ENCODE results near the gene RGS2. TPM values are rescaled to one million over a fixed set of nuclear protein-coding genes. Genes with fewer than 3 reads are reported as not detected.

The RGS2 gene
- total RNA-seq, 1 experiment from 2014 or later, result 4.5 TPM

GRCh38 chr1:192835116-192835515, 26.3 kb downstream of the RGS2 start:
- ChIA-PET POLR2A (no interaction called here), CTCF (no interaction called here)
- BruUV-seq (replicated peaks), result no TSS peak
- intact Hi-C loops (cut with micrococcal nuclease; ENCODE audit: unreplicated experiment), result no loop called here
- in situ Hi-C loops (cut with HindIII; ENCODE audit: low pct_unique_long_range_greater_than_20kb, low sequenced_read_pairs), result no loop called here
- DNase-seq (ENCODE audit: low read depth, low spot score) (no peak), ATAC-seq (no peak)
- Histone ChIP-seq H3K4me3 (ENCODE audit: low read depth in 2 of 2, low read length in 2 of 2) (no peak overlapping the region), H3K36me3 (ENCODE audit: control insufficient read depth, insufficient read depth, low read length) (no peaks in the 10 kb centered on the region), H3K4me1 (ENCODE audit: control insufficient read depth, insufficient read depth, low read length) (no peaks in the 10 kb centered on the region), H3K27ac (ENCODE audit: low read length) (no peak overlapping the region), H3K27me3 (ENCODE audit: control insufficient read depth, insufficient read depth, low read length) (no peaks in the 10 kb centered on the region), H3K9me3 (ENCODE audit: control insufficient read depth, insufficient read depth, low read depth, low read length) (no peaks in the 10 kb centered on the region)
- TF ChIP-seq REST (IDR thresholded peaks at IDR 0.05; ENCODE audit: insufficient read depth in 1 of 2, low read depth in 2 of 2, low read length in 1 of 2) (no peak), TCF7L2 (IDR thresholded peaks at IDR 0.05; ENCODE audit: low read depth, low read length) (no peak), SIN3A (IDR thresholded peaks at IDR 0.05; ENCODE audit: borderline replicate concordance, insufficient read depth, low read depth, low read length) (no peak), POLR2AphosphoS5 (IDR thresholded peaks at IDR 0.05; ENCODE audit: low read depth, low read length) (no peak)
- TF ChIP-seq, protein P1, sequence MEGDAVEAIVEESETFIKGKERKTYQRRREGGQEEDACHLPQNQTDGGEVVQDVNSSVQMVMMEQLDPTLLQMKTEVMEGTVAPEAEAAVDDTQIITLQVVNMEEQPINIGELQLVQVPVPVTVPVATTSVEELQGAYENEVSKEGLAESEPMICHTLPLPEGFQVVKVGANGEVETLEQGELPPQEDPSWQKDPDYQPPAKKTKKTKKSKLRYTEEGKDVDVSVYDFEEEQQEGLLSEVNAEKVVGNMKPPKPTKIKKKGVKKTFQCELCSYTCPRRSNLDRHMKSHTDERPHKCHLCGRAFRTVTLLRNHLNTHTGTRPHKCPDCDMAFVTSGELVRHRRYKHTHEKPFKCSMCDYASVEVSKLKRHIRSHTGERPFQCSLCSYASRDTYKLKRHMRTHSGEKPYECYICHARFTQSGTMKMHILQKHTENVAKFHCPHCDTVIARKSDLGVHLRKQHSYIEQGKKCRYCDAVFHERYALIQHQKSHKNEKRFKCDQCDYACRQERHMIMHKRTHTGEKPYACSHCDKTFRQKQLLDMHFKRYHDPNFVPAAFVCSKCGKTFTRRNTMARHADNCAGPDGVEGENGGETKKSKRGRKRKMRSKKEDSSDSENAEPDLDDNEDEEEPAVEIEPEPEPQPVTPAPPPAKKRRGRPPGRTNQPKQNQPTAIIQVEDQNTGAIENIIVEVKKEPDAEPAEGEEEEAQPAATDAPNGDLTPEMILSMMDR (IDR thresholded peaks at IDR 0.05), result no peak

DNA sequence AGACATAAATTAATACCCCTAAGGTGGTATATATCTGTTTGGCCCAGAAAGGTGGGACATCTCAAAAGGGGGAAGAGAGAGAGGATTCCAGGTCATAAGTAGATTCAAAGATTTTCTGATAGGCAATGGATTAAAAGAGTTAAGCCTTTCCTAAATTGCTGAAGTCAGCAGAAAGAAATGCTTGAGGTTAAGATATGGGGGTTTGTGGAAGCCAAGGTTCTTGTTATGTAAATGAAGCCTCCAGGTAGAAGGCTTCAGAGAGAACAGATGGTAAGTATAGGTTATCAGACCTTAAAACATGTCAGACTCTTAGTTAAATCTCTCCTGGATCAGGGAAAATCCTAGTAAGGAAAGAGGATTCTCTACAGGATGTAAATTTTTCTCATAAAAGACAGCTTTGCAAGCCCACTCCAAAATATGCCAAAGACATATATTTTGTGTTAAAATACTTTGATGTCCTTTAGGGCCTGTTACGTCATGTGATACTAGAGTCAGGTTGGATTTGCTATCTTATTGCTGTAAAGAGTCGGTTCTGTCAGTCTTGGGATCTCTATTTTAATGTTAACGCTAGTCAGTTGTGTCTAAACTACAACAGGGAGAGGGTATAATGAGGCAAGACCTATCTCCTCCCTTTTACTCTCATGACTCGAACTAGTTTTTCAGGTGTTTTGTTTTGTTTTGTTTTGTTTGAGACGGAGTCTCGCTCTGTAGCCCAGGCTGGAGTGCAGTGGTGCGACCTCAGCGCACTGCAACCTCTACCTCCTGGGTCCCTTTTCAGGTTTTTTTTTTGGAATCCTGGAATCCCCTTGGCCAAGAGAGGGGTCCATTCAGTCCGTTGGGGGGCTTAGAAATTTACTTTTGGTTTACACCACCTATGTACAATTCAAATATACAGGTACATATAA, 30.6 kb downstream of the RGS2 start:
- in situ Hi-C loops (cut with HindIII; ENCODE audit: low pct_unique_long_range_greater_than_20kb, low sequenced_read_pairs) (no loop called here), intact Hi-C loops (cut with micrococcal nuclease; ENCODE audit: unreplicated experiment) (no loop called here)
- TF ChIP-seq, protein P1 (IDR thresholded peaks at IDR 0.05), result no peak
- TF ChIP-seq TCF7L2 (IDR thresholded peaks at IDR 0.05; ENCODE audit: low read depth, low read length) (no peak), REST (IDR thresholded peaks at IDR 0.05; ENCODE audit: insufficient read depth in 1 of 2, low read depth in 2 of 2, low read length in 1 of 2) (no peak), SIN3A (IDR thresholded peaks at IDR 0.05; ENCODE audit: borderline replicate concordance, insufficient read depth, low read depth, low read length) (no peak), POLR2AphosphoS5 (IDR thresholded peaks at IDR 0.05; ENCODE audit: low read depth, low read length) (no peak)
- H3K4me1 ChIP-seq (ENCODE audit: control insufficient read depth, insufficient read depth, low read length), result no peaks in the 10 kb centered on the region
- no peak for DNase-seq (ENCODE audit: low read depth, low spot score)
- ChIA-PET CTCF (no interaction called here), POLR2A (no interaction called here)
- peaks cover 2% of the 10 kb centered on the region for H3K27me3 ChIP-seq (ENCODE audit: control insufficient read depth, insufficient read depth, low read length)
- BruUV-seq (replicated peaks), result no TSS peak
- H3K27ac ChIP-seq (ENCODE audit: low read length), result no peak overlapping the region
- H3K36me3 ChIP-seq (ENCODE audit: control insufficient read depth, insufficient read depth, low read length), result no peaks in the 10 kb centered on the region
- no peak for ATAC-seq
- H3K4me3 ChIP-seq (ENCODE audit: low read depth in 2 of 2, low read length in 2 of 2), result no peak overlapping the region
- no peaks in the 10 kb centered on the region for H3K9me3 ChIP-seq (ENCODE audit: control insufficient read depth, insufficient read depth, low read depth, low read length)
